ENCODE results near the gene TRMT61A. TPM values are rescaled to one million over a fixed set of nuclear protein-coding genes. Genes with fewer than 3 reads are reported as not detected.
A peak's percentile ranks its signal among the peaks of the same experiment; 100 is the strongest.

The TRMT61A gene
- total RNA-seq, 1 donor from 2014 or later: 10.8 TPM

DNA sequence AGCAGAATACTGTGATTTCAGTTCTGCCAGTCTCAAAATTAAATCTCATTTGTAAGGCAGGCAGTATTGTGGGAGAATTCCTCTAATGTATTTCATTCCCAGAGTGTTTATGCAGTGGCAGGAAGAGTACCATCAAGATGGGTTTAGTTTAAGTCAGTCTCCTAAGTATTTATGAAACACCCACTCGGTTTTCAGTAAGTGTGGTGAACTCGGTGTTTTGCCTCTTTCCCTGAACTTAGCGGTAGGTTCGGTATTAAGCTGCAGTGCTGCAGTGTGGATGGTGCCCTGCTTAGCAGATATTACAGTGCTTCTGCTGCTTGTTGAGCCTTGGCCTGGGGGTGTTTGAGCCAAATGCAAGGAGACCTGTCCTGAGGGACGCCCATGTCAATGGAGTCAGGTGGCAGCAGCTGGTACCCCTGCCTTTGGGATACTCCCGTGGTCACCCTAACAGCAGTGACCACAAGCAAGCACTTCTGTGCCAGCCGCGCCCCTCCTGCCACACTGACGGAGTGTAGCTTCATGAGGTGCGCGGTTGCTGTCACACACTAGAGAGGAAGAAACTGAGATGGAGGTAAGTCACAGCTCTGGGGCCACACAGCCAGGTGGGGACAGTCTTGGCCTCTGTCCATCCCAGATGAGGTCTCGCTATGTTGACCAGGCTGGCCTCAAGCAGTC is 49.5 kb downstream of the TRMT61A start:
- DNase-seq (ENCODE audit: extremely low spot score, unreplicated experiment): no peak
- H3K4me3 Mint-ChIP-seq: no peak overlapping the region
- H3K9me3 Mint-ChIP-seq: no peaks in the 10 kb centered on the region
- peaks cover 14% of the 10 kb centered on the region for H3K4me1 Mint-ChIP-seq (ENCODE audit: unreplicated experiment)
- peaks cover 16% of the 10 kb centered on the region for H3K36me3 Mint-ChIP-seq
- no peak overlapping the region for H3K27ac Mint-ChIP-seq
- TF ChIP-seq, protein P1, sequence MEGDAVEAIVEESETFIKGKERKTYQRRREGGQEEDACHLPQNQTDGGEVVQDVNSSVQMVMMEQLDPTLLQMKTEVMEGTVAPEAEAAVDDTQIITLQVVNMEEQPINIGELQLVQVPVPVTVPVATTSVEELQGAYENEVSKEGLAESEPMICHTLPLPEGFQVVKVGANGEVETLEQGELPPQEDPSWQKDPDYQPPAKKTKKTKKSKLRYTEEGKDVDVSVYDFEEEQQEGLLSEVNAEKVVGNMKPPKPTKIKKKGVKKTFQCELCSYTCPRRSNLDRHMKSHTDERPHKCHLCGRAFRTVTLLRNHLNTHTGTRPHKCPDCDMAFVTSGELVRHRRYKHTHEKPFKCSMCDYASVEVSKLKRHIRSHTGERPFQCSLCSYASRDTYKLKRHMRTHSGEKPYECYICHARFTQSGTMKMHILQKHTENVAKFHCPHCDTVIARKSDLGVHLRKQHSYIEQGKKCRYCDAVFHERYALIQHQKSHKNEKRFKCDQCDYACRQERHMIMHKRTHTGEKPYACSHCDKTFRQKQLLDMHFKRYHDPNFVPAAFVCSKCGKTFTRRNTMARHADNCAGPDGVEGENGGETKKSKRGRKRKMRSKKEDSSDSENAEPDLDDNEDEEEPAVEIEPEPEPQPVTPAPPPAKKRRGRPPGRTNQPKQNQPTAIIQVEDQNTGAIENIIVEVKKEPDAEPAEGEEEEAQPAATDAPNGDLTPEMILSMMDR (conservative IDR thresholded peaks at IDR 0.05): no peak
- H3K27me3 Mint-ChIP-seq: no peaks in the 10 kb centered on the region

DNA sequence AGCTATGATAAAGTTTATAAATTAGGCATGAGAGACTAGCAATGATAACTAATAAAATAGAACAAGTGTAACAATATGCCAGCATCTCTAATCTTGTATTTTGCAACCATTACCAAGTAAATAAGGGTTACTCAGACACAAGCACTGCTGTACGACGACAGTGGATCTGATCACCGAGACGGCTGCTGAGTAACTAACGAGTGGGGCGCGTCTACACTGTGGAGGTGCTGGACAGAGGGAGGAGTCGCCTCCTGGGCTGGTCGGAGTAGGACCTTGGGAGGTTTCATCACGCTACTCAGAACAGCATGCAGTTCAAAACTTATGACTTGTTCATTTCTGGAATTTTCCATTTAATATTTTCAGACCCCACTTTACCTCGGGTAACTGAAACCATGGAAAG is 52.2 kb downstream of the TRMT61A start:
- Mint-ChIP-seq H3K4me1 (ENCODE audit: unreplicated experiment) (peaks cover 7% of the 10 kb centered on the region), H3K27me3 (no peaks in the 10 kb centered on the region), H3K36me3 (peaks cover 13% of the 10 kb centered on the region), H3K9me3 (no peaks in the 10 kb centered on the region), H3K4me3 (no peak overlapping the region), H3K27ac (no peak overlapping the region)
- DNase-seq (ENCODE audit: extremely low spot score, unreplicated experiment): no peak
- TF ChIP-seq, protein P1 (conservative IDR thresholded peaks at IDR 0.05): no peak

DNA sequence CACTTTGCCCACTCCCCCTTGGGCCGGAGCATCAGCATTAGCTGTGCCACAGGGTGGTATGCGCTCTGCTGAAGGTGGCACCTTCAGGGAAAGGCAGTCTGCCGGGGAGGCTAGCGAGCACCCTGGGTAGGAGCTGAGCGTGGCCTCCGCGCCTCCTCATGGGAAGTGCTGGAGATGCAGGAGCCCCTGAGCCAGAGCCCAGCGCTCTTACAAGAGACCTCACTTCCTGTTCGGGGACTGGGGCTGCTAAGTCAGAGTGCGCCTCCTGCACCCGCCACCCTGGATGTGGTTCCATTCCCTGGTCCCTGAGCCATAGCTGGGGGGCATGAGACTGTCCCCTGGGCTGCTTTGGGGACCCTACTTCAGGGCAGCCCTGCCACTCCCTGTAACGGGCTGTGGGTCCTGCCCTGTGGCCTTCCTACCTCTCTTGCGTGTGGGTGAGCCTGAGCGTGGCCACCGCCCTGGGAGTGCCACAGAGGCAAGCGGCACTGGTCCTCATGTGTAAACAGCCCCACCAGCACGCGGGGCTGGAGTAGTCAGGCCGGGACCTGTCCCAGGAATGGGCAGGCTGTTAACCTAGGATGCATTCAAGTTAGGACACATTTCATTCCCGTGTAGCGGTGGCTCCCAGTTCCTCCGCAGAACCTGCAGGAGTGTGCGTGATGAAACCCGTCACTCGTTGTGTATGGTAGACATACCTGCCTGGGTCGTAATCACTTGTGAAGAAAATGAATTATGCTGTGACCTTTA is 53.1 kb downstream of the TRMT61A start:
- Mint-ChIP-seq H3K27ac (peak overlapping the region; percentile 48), H3K4me3 (no peak overlapping the region), H3K36me3 (peaks cover 12% of the 10 kb centered on the region), H3K9me3 (no peaks in the 10 kb centered on the region), H3K27me3 (no peaks in the 10 kb centered on the region), H3K4me1 (ENCODE audit: unreplicated experiment) (no peaks in the 10 kb centered on the region)
- no peak for DNase-seq (ENCODE audit: extremely low spot score, unreplicated experiment)
- TF ChIP-seq, protein P1 (conservative IDR thresholded peaks at IDR 0.05): no peak

DNA sequence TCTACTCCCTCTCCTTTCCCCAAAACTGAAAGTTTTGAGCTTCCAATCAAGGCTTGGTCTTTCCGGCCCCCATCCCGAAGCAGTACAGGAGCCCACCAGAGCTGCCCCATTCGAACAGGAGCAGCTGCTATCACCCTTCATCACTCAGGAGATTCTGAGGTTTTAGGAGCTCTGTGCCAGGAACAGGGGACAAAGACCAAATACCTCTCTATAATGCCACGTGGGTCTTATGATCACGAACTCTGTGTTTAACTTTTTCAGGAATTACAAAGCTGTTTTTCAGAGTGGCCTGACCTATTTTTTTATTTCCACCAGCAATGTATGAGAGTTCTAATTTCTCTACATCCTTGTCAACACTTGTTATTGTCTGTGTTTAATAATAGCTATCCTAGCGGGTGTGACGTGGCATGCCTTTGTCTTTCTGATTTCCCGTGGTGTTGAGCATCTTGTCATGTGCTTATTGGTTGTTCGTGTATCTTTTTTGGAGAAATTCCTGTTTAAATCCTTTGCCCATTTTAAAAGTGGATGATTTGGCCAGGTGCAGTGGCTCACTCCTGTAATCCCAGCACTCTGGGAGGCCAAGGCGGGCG is 55.4 kb downstream of the TRMT61A start:
- TF ChIP-seq, protein P1 (conservative IDR thresholded peaks at IDR 0.05): no peak
- peaks cover 18% of the 10 kb centered on the region for H3K36me3 Mint-ChIP-seq
- H3K27ac Mint-ChIP-seq: no peak overlapping the region
- H3K27me3 Mint-ChIP-seq: no peaks in the 10 kb centered on the region
- no peaks in the 10 kb centered on the region for H3K4me1 Mint-ChIP-seq (ENCODE audit: unreplicated experiment)
- no peak for DNase-seq (ENCODE audit: extremely low spot score, unreplicated experiment)
- H3K4me3 Mint-ChIP-seq: no peak overlapping the region
- H3K9me3 Mint-ChIP-seq: no peaks in the 10 kb centered on the region

Other genes with a start within 250 kb of the TRMT61A start
- 327 and 340 TPM in 2 replicates for gene EIF5, start 195.0 kb upstream of the TRMT61A start, total RNA-seq (ENCODE audit: low replicate concordance)
- gene MARK3, start 143.8 kb upstream of the TRMT61A start, total RNA-seq (ENCODE audit: low replicate concordance): 79.1 and 91.4 TPM in 2 replicates
- gene CKB, start 6.4 kb upstream of the TRMT61A start, total RNA-seq (ENCODE audit: low replicate concordance): 180 and 323 TPM in 2 replicates
- gene BAG5, start 33.5 kb downstream of the TRMT61A start, total RNA-seq (ENCODE audit: low replicate concordance): 23.3 and 30.5 TPM in 2 replicates
- gene COA8, start 33.8 kb downstream of the TRMT61A start, total RNA-seq (ENCODE audit: low replicate concordance): 39.8 and 42.5 TPM in 2 replicates
- gene KLC1, start 100.0 kb downstream of the TRMT61A start, total RNA-seq (ENCODE audit: low replicate concordance): 125 and 145 TPM in 2 replicates
- 17.3 and 35.2 TPM in 2 replicates for gene XRCC3, start 186.3 kb downstream of the TRMT61A start, total RNA-seq (ENCODE audit: low replicate concordance)
- 41.7 and 59.1 TPM in 2 replicates for gene ZFYVE21, start 186.6 kb downstream of the TRMT61A start, total RNA-seq (ENCODE audit: low replicate concordance)